ENCODE data around the gene SPIB.
"Not testable (repeated sequence)": the region's sequence is repeated elsewhere in the genome, so short reads cannot be mapped to it uniquely, and the experiment has no call there.

The SPIB gene

DNA sequence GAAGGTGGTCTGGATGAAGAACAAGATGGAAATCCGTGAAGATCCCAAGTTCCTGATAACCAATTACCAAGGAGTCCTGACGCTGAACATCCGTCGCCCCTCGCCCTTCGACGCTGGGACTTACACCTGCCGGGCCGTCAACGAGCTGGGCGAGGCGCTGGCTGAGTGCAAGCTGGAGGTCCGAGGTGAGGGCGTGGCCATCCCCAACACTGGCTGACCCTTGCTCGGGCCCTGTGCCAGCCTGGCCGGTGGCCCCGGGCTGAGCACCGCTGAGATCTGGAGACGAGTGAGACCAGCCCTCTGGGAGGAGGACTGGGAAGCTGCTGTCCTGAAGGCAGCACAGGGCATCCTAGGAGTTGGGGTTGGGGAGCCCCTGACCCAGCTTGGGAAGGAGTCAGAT, 45.6 kb downstream of the SPIB start:
- no peak overlapping the region for H3K27ac ChIP-seq
- TF ChIP-seq, protein P1, sequence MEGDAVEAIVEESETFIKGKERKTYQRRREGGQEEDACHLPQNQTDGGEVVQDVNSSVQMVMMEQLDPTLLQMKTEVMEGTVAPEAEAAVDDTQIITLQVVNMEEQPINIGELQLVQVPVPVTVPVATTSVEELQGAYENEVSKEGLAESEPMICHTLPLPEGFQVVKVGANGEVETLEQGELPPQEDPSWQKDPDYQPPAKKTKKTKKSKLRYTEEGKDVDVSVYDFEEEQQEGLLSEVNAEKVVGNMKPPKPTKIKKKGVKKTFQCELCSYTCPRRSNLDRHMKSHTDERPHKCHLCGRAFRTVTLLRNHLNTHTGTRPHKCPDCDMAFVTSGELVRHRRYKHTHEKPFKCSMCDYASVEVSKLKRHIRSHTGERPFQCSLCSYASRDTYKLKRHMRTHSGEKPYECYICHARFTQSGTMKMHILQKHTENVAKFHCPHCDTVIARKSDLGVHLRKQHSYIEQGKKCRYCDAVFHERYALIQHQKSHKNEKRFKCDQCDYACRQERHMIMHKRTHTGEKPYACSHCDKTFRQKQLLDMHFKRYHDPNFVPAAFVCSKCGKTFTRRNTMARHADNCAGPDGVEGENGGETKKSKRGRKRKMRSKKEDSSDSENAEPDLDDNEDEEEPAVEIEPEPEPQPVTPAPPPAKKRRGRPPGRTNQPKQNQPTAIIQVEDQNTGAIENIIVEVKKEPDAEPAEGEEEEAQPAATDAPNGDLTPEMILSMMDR (IDR thresholded peaks at IDR 0.05) = no peak

DNA sequence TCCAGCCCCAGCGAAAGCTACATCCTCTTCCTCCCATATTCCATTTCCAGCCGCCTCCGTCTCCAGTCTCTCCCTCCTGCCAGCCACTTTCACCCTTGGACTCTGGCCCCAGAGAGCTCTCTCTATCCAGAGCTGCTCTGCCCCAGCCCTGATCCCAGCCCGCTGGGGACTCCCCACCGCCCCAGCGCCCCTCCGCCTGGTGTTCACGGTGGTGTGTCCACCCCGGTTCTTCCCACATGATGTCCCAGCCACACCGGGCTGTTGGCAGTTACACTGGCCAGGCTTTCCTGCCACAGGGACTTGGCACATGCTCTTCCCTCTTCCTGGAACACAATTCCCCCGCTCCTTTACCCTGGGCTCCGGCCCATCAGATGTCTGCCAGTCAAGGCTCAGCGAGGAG, 46.3 kb downstream of the SPIB start:
- DNase-seq (ENCODE audit: low spot score) = no peak
- TF ChIP-seq, protein P1 (IDR thresholded peaks at IDR 0.05) = no peak

More for the DNA sequence above, 45.6 kb downstream of the SPIB start:
- no peak overlapping the region for H3K4me3 ChIP-seq
- DNase-seq (ENCODE audit: low spot score) = no peak

DNA sequence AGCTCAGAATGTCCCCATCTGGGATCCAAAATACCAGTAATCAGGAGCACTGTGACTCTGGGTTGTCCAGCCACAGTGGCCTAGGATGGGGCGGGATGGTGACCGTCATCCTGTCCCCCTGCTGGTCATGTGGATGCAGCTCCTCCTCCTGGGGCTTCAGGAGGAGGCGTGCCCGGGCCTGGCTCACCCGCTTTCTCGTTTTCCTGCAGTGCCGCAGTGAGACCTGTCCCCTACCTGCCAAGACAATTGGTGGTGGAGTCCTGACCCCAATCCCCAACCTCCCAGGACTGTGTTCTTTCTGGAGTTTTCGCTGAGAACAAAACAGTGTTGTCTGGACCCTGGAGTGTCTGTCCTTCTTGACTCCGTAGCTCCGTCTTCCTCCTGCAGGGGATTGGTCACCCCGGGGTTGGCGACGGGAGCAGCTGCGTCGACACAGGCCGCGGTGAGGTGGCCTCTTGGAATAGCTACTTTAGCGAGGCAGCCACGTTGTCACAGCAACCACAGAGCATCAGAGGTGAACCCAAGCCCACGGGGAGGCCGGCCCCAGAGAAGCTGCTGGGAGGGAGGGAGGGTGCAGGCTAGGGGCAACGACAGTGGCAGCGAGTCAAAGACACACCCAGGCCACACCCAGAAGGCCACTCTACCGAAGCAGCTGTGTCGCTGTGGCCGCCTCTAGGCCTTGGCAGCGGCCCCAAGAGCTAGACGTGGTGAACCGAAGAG, 47.4 kb downstream of the SPIB start:
- Histone ChIP-seq H3K4me3 (no peak overlapping the region), H3K27ac (no peak overlapping the region)
- TF ChIP-seq, protein P1 (IDR thresholded peaks at IDR 0.05) = no peak
- no peak for DNase-seq (ENCODE audit: low spot score)

More for the DNA sequence above, 46.3 kb downstream of the SPIB start:
- Histone ChIP-seq H3K4me3 (no peak overlapping the region), H3K27ac (no peak overlapping the region)

DNA sequence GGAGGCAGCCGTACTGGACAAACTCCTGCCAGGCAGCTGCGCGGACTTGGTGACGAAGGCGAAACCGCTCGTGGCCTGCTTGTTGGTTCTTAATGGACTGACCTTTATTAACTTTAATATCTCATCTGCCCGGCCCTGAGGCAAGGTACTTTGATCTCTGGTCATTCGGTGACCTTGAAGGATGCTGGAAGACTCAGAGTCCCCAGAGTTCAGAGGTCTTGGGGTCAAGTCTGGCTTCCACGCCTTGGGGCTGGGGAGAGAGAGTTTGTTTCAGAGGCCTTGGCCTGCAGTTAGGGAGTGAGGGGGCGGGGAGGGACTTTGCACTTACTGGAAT, 47.9 kb downstream of the SPIB start:
- no peak overlapping the region for H3K4me3 ChIP-seq
- no peak for DNase-seq (ENCODE audit: low spot score)
- TF ChIP-seq, protein P1 (IDR thresholded peaks at IDR 0.05) = no peak
- no peak overlapping the region for H3K27ac ChIP-seq

DNA sequence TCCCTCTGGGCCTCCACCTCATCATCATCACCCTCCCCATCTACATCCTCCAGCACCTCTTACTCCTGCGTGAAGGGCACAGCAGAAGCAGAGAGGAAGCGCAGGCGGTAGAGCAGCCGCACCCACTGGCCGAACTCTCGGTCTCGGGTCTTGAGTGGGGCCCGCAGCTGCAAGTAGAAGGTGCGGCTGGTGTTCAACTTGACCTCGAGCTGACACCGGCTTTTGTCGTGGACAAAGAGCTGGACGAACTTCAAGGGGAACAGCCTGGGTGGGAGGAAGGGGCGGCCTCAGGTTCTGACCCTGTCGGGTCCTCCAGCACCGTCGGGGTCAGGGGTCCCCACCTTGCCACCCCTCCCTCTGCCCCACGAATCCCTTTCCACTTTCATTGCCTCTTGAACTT, 48.8 kb downstream of the SPIB start:
- no peak for DNase-seq (ENCODE audit: low spot score)
- TF ChIP-seq, protein P1 (IDR thresholded peaks at IDR 0.05) = no peak
- no peak overlapping the region for H3K4me3 ChIP-seq
- H3K27ac ChIP-seq = no peak overlapping the region

DNA sequence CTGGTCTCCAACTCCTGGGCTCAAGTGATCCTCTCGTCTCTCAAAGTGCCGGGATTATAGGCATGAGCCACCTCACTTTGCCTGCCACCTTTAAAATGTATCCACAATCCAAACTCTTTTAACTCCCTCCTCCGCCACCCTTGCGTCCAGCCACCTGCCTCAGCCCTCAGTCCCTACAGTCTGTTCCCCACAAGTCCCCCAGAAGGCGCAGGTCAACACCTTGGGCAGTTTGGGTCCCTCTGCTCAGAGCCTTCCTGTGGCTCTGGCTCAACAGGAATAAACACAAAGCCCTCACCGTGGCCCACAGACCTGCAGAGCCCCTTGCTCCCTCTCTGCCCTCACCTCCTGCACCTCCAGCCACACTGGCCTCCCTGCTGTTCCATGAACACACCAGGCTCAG, 50.1 kb downstream of the SPIB start:
- DNase-seq (ENCODE audit: low spot score) = no peak
- Histone ChIP-seq H3K27ac (no peak overlapping the region), H3K4me3 (no peak overlapping the region)
- TF ChIP-seq, protein P1 (IDR thresholded peaks at IDR 0.05) = no peak

DNA sequence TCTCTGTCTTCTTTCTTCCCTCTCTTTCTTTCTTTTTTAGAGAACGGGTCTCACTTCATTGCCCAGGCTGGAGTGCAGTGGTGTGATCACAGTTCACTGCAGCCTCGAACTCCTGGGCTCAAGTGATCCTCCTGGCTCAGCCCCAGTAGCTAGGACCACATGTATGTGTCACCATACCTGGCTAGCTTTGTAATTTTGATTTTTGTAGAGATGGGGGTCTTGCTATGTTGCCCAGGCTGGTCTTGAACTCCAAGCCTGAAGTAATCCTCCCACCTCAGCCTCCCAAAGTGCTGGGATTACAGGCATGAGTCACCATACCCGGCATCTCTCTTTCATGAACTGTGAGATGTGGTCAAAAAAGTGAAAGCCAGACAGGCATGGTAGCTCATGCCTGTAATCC, 54.6 kb downstream of the SPIB start:
- not testable (repeated sequence) for H3K27ac ChIP-seq; H3K4me3 ChIP-seq; DNase-seq (ENCODE audit: low spot score)
